ENCODE data around the gene AIF1L. TPM values are rescaled to one million over a fixed set of nuclear protein-coding genes. Genes with fewer than 3 reads are reported as not detected.

The AIF1L gene
- total RNA-seq, 1 donor from 2014 or later = 57.2 TPM

- no peak for DNase-seq (ENCODE audit: low spot score)
Observed at GRCh38 chr9:131161585-131161984, 65.3 kb downstream of the AIF1L start.

GRCh38 chr9:131162886-131163285, 66.6 kb downstream of the AIF1L start:
- no peak for DNase-seq (ENCODE audit: low spot score)

- DNase-seq (ENCODE audit: low spot score) = no peak
Observed at GRCh38 chr9:131165523-131165922, 69.2 kb downstream of the AIF1L start.

GRCh38 chr9:131167146-131167692, 70.9 kb downstream of the AIF1L start:
- DNase-seq (ENCODE audit: low spot score) = no peak

GRCh38 chr9:131167936-131168335, 71.6 kb downstream of the AIF1L start:
- DNase-seq (ENCODE audit: low spot score) = no peak

GRCh38 chr9:131169563-131170240, 73.4 kb downstream of the AIF1L start:
- DNase-seq (ENCODE audit: low spot score) = no peak

Other genes starting within 250 kb of the AIF1L start
- gene QRFP, start 199.7 kb upstream of the AIF1L start, total RNA-seq = not detected
- not detected for gene FIBCD1, start 157.3 kb upstream of the AIF1L start, total RNA-seq
- gene LAMC3, start 87.4 kb upstream of the AIF1L start, total RNA-seq = 4.8 TPM
- gene NUP214, start 29.1 kb downstream of the AIF1L start, total RNA-seq = 68.4 TPM
- gene FAM78A, start 180.0 kb downstream of the AIF1L start, total RNA-seq = 6.3 TPM
- 13.9 TPM for gene PLPP7, start 193.2 kb downstream of the AIF1L start, total RNA-seq